NCI-H2081 (cell line): ENCODE measurements around the gene DLGAP4.
"Not testable (repeated sequence)": the region's sequence is repeated elsewhere in the genome, so short reads cannot be mapped to it uniquely, and the experiment has no call there.

Experiments used
- DNase-seq, 2 experiments: peaks; one replicate each; lab custom pipeline; 2025; lab: John Stamatoyannopoulos, UW

Gene DLGAP4

DNA sequence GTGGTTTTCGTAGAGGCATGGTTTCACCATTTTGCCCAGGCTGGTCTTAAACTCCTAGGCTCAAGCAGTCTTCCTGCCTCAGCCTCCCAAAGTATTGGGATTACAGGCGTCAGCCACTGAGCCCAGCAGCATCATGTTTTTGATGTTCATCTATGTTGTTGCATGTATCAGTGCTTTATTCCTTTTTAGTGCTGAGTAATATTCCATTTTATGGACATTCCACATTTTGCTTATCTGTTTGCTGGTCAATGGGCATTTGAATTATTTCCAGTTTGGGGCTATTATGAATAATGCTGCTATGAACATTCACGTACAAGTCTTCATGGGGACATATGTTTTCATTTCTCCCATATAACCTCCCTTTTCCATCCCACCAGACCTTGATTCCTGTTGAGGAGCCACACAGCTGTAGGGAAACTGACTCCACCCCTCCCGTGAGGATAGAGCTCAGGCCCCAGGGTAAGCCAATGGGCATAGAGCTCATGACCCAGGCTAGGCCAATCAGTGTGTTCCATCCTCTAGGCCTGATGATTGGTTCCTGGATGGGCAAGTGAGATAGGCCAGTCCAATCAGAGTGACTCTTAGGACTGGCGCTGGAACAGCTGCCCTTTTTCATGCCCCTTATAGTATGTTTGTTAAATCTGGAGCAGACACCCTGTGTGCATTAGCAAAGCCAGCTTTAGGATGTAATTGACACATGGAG lies 49.5 kb downstream of the DLGAP4 start:
- DNase-seq, result no peak

DNA sequence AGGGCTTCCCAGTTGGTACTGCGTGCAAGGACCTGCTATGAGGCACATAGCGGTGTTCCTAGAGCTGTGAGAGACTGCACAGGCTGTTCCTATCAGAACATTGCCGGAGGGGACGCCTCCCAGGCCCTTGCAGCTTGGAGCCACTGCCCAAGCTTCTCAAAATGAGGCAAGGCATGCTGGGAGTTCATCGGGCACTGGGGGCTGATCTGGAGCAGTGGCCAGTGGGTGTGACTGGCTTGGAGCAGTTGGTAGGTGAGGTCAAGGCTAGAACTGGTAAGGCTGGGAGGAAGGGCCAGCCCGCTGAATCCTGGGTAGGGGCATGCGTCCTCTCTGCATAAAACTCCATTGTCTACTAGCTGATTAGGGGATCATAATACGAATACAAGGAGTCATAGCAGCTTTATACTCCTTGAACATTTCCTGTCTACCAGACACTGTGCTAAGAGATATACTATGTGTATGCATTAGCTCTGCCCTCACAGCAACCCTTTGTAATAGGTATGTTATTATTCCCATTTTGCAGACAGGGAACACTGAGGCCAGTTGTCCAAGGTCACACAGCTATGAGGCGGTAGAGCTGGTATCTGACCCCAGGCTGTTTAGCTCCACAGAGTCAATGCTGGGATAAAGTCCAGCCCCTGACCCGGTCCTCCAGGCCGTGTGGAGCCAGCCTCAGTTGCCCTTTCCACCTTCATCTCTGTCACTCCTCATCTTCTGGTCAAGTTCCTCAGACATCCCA lies 53.7 kb downstream of the DLGAP4 start:
- DNase-seq, result no peak

DNA sequence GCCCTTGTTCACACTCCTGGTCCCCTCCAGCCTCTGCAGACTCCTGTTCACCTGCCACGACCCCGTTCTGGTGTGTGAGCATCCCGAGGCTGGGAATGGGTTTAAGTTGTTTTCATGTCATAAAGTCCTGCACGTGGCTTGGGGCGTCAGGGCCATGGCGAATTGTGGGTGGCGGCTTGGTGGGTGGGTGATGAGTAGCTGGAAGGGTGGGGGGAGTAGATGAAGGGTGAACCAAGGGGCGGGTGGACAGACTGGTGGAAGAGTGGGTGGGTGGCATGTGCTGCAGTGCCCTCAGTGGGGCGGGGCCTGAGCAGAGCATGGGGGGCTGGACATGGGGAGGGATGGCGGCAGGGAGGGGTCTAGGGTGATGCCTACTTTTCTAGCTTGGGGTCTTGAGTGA lies 54.3 kb downstream of the DLGAP4 start:
- DNase-seq, result no peak

DNA sequence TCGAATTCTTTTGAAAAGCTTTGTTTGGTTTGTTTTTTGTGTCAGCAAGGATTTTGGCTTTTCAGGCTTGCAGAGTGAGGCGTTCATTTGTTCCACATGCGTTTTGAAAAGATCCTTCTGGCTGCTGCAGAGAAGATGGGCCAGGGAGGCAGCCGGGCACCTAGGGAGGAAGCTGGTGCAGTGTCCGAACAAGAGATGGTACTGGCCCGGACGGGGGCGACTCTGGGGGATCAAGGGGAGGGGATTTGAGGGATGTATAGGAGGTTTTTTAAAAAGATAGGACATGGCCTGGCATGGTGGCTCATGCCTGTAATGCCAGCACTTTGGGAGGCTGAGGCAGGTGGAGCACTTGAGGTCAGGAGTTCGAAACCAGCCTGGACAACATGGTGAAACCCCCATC lies 55.3 kb downstream of the DLGAP4 start:
- DNase-seq, result no peak

DNA sequence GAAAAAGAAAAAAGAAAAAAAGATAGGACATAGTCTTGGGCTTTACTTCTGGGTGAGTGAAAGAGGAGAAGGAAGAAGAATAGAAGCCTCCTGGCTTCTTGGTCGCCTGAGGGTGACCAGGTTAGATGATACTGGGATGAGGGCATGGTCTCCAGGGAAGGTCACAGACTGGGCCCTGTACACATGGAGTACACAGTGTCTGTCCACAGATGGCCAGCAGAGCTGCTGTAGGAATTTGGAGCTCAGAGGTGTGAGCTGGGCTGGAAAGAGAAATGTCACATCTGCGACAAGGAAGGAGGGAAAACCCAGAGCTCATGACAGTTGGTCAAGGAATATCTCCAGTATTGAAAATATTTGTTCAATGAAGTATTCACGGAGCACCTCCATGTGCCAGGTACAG lies 56.1 kb downstream of the DLGAP4 start:
- no peak for DNase-seq

DNA sequence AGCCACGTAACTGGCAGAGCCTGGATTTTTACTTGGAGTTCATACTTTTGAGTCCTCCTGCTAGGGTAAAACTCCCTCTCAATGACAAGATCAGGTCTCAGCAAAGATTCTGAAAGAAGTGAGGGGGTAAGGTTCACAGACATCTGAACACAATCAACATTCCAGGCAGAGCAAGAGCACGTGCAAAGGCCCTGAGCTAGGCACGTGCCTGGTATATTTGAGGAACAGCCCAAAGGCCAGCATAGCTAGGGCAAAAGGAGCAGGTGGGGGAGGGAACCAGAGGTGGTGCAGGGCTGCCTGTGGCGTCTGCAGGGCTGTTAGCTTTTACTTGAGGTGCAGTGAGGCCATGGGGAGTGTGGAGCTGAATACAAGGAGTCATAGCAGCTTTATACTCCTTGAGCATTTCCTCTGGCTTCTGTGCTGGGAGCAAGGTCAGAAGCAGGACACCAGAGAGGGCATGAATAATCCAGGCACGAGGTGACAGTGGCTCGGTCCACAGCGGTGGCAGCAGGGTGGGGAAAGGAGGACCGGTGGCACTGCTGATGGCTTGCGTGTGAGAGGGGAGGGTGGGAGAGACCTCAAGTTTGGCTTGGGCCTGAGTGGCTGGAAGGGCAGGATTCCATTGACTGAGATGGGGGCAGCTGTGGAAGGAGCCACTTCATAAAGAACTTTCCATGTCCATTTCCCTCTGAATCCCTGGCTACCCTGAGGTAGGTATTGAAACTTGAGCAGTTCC lies 57.0 kb downstream of the DLGAP4 start:
- DNase-seq, result no peak

DNA sequence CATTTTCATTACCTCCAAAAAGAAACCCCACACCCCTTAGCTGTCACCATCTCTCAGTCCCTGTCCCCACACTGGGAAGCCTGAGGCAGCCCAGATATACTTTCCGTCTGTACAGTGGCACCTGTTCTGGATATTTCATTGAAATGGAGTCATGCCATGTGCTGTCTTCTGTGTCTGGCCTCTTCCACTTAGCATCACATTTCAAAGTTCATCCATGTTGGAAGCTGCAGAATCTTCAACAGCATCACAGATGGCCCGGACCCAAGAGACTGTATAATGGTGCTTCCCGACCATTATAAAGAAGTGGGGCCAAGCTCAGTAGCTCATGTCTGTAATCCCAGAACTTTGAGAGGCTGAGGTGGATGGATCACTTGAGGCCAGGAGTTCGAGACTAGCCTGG lies 58.4 kb downstream of the DLGAP4 start:
- no peak for DNase-seq

DNA sequence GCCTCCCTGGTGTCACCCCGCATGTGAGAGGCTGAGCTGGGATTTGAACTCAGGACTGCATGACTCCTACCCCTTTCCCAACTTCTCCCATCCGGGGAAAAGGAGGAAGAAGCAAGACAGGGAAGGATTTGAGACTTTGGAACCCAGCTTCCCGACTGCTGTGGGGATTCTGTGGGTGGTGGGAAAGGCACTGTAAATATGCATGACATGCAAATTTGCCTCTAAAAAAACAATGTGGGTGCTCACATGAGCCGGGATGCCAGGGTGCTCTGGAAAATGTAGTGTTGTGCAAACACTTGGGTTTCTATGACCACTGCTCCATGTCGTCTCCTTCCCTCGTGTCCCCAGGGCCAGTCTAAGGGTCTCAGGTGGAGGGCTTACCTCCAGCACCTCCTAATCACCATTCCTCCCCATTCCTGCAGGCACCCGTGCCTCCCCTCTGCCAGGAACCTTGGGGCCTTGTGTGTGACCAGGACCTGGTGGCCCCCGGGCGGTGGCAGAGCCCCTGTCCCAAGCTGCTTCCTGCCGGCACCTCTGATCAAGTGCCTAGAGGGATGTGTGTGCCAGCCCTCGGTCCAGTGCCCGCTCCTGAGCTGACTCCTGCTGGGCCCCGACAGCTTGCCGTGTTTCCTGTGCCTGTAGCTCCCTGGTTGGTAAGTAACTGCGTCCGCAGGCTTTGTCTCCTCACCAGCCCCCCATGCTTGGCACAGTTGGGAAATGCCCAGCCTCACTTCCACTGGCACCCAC lies 60.7 kb downstream of the DLGAP4 start:
- DNase-seq, result no peak

DNA sequence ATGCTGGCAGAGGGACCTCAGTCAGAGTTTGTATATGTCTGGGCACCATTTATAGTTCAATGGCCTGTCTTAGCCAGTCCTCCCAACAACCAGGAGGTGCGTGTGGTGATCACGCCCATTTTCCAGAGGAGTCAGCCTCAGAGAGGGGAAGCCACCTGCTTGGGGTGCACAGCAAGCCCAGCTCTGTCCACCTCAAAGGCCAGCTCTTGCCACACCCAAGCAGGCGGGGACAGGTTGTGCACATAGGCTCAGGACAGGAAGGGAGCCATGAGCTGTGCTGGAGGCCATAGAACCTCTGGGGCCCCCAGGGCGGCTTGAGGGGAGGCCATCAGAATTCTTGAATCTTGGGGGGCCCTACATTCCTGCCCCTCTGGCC lies 61.2 kb downstream of the DLGAP4 start:
- no peak for DNase-seq

DNA sequence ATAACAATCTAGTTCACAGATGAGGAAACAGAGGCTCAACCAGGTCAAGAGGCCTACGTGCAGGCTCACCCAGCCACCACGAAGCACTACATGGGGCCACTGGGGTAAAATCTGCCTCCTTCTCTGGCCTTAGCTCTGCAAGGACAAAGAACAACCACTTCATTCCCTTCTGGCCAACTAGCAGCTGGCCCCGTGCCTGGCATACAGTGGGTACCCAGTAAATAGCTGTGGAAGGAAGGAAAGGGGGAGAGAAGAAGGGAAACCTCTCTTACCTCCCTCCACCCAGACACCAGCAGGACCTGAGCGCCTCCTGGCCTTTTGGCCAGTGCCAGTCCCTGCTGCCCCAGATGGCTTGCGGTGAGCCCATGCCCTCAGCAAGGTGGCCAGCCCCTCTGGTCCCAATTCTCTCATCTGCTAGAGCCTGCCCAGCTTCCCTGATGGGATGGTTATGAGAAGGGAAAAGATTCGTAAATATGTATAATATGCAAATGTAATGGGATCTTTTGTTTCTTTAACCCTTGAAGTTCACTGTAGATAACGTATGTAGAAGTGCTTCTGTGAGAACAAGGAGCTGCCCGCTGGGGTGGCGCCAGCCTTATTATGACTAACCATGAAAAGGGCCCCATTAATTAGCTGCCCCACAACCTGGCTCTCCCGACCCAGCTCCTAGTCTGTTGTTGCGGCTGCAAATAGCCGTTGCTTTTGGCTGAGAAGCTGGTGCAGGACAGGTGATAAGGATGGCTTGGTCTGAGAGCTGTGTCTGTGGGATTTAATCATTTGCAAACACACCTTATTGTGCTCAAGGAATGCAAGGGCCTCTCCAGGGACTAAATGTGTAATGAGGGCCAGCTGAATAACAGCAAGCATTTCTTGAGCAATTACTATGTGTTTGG lies 62.0 kb downstream of the DLGAP4 start:
- no peak for DNase-seq

DNA sequence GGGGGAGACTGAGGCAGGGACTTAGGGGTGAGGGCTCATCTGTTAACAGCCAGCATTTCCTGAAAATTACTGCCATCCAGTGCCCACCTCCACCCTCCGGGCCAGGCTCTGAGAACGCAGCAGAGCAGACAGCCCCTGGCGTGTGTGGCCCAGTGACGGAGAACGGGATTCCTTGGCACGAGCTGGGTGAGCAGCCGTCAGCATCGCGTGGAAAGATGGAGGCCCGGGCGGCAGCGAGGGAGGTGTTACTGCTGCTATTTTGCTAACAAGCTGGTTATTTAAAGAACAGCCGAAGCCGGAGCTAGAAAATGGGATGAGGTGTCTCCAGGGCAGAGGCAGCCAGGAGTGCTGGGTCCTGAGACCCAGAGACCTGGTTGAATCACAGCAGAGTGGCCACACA lies 62.7 kb downstream of the DLGAP4 start:
- no peak for DNase-seq

DNA sequence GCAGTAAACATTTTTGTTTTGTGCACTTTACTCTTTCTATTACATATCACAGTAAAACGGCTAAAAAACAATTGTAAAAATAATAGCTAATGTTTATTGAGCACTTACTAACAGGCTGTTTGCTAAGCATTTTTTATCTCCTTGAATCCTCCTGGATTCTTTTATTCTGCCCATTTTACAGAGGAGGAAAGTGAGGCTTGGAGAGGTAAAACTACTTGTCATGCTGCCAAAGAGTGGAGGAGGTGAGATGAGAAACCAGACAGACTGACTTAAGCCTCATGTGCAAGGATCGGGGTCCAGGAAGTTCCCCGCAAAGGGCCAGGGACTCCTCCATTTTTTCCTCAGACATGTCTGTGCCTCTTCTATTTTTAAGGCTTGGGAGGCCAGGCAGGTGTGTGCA lies 63.6 kb downstream of the DLGAP4 start:
- DNase-seq, result no peak

DNA sequence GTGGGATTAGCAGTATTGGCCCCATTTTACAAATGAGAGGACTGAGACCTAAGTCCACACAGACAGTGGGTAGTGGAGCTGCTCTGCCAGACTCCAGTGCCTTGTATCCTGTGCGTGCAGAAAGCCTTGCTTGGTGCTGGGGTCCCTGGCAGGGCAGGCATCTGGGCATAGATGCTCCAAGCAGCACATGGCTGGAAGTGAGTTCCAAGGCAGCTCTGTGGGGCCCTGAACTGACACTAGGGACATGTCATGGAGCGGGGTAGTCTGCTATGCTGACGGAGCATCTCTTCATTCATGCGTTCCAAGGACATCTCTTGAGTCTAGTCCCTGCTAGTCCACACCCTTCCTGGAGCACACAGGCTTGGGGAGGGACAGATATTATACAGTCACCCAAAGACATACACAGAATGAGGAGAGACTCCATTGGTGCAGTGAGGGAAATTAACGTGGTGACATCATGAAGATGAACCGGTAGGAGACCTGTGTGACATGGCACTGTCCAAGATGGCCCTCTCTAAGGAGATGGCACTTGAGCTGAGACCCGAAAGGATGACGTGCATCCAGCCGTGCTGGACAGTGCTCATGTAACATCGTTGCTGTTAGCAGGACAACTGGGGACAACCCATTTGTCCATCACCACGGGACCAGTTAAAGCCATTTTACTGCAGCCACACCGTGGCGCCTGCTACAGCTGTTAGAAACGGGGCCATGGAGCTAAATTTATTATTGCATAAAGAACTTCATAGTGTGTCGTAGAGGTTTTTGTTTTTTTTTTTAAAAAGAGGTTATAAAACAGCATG lies 65.1 kb downstream of the DLGAP4 start:
- DNase-seq, result no peak

DNA sequence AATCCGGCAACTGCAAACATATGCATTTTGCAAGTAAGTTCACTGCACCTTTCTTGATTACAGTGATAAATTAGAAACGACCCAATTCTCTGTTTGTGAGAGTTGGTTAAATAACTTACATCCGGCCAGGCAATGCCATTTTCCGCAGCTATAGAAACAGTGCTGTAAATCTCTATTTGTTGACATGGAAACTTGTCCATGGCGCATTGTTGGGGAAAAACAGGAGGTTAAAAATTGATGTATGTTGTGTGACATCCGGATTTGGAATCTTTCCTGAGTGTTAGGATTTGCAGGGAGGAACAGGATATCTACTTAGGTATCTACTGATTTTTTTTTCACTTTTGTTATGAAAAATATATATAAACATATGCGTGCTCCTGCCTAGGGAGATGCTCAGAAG lies 66.5 kb downstream of the DLGAP4 start:
- peak in 1 of 2 experiments; percentile 21 for DNase-seq

DNA sequence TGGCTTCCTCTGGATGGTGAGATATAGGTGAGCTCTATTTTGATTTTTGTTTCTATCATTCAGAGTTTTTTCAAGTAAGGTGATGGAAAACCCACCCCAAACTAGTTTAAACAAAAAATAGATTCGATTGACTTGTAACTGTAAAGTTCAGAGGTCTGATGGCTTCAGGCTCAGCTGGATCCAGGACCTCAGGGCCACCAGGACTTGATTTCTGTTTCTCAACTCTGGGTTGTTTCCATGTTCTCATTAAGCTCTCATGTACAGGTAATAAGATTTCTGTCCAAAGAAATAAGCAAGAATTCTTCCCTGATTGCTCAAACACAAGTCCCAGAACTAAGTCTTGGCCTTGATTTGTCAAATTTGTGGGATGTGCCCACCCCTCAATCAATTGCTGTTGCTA lies 67.0 kb downstream of the DLGAP4 start:
- DNase-seq, result no peak

DNA sequence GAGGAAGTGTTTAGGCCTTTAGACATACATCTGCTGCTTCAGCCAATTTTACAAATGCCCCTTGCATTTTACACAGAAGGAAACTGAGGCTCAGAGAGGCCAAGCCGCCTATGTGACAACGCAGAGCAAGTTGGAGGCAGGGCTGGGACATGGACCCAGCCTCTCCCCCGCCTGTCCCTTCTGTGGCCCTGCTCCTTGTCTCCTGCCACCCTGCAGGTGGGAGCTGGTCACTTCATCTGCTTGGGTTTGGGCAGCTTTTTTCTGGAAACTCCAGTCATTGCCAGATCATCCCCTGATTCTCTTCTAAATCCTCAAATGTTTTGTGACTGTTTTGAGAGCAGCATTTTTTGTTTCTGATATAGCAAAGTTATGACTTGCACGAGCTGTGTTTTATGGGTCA lies 68.9 kb downstream of the DLGAP4 start:
- no peak for DNase-seq

DNA sequence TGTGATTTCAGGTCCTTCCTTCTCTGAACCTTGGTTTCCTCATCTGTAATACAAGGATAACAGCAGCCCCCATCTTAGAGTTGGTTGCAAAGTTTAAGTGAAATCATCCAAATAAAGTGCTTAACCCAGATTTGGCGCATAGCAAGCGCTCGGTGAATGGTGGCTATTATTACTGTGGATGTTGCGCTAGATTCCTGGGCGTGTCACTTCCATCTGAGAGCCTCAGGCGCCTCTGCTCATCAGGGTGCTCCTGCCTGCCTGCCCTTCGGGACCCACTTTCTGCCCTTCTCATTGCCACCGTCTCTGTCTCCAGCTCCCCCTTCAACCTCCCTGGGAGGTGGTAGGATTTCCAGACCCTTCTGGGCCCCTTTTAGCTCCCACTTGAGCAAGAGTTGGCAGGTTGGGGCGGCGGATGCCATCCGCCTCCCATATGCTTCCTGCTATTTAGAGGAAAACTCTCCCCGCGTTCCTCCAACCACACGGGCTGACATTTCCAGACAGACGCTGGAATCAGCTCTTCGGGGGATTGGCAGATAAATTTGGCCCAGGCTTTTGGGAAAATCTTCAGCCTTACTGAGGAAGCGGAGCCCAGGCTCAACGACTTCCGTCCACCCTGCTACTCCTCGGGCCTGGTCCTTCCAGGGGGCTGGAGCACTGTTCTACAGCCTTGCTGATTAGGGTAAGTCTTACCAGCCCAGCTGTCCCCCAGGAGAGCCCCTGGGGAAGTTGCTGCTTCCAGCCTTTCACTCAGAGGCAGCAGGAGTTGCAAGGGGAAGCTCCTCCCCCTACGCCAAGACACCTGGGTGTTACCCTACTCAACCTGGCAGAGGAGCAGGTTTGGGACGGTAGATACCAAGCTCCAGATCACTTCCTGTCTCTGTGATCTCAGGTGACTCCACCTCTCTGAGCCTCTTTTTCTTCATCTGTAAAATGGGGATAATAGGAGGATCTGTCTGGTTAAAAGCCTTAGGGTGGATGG lies 71.5 kb downstream of the DLGAP4 start:
- no peak for DNase-seq

DNA sequence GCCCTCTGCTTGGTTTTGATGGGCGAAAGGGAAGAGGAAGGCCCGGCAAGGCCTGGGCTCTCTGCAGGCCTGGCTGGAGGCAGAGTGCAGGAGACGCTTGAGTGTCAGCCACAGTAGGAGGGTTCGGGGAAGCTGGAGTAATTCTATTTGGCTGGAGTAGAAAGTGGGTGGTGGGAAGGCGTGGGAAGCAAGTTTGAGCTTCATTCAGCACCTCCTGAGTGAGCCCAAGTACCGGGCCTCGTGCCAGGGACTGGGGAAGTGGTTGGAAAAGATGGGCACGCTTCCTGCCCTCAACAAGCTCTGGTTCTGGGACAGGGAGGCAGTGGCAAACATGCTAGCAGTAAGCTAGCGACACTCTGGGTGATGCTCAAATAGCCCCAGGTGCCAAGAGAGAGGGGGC lies 72.5 kb downstream of the DLGAP4 start:
- DNase-seq, result no peak

DNA sequence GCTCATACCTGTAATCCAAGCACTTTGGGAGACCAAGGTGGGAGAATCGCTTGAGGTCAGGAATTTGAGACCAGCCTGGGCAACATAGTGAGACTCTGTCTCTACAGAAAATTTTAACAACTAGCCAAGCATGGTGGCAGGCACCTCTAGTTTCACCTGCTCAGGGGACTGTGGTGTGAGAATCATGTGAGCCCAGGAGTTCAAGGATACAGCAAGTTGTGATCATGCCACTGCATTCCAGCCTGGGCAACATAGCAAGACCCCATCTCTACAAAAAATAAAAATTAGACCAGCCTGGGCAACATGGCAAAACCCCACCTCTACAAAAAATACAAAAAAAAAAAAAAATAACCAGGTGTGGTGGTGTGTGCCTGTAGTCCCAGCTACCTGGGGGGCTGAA lies 73.8 kb downstream of the DLGAP4 start:
- not testable (repeated sequence) for DNase-seq
